ENCODE data around the gene NPTXR.
"Not testable (repeated sequence)": the region's sequence is repeated elsewhere in the genome, so short reads cannot be mapped to it uniquely, and the experiment has no call there.

Gene NPTXR

GRCh38 chr22:38868286-38868721, 24.5 kb upstream of the NPTXR start:
- no peak for DNase-seq

GRCh38 chr22:38867471-38868285, 23.9 kb upstream of the NPTXR start:
- no peak for DNase-seq

DNA sequence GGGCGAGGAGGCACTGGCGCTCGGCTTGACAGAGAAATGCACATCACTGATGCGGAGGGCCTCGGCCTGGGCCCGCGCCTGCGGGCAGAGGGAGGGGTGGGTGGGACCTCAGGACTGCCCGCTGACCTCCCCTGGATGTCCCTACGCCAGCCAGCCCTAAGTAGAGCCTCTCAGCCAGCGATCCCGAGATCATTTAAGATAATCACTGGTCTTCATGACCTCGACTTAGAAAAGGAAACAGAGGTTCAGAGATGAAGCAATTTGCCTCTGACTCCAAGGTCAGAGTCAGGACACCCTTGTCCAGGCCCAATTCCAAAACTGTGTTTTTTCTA, 23.3 kb upstream of the NPTXR start:
- DNase-seq, result no peak

- no peak for DNase-seq
These were observed 22.7 kb upstream of the NPTXR start for GRCh38 chr22:38866399-38867123.

DNA sequence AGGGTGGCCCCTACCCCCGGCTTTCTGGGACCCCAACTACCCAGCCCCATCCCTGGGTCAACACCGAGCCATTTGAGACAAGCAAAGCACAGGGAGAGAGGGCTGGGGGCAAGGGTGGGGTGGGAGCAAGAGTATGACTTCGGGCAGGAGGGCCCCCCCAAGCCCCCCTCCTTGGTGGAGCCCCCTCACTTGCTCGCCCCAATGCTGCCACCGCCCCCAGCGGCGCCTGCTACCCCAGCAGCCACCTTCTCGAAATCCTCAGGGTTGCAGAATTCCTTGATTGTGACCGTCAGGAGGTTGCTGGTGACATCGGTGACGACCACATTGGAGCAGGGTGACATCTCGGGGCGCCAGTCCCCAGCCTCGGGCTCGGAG, 22.2 kb upstream of the NPTXR start:
- DNase-seq, result no peak

DNA sequence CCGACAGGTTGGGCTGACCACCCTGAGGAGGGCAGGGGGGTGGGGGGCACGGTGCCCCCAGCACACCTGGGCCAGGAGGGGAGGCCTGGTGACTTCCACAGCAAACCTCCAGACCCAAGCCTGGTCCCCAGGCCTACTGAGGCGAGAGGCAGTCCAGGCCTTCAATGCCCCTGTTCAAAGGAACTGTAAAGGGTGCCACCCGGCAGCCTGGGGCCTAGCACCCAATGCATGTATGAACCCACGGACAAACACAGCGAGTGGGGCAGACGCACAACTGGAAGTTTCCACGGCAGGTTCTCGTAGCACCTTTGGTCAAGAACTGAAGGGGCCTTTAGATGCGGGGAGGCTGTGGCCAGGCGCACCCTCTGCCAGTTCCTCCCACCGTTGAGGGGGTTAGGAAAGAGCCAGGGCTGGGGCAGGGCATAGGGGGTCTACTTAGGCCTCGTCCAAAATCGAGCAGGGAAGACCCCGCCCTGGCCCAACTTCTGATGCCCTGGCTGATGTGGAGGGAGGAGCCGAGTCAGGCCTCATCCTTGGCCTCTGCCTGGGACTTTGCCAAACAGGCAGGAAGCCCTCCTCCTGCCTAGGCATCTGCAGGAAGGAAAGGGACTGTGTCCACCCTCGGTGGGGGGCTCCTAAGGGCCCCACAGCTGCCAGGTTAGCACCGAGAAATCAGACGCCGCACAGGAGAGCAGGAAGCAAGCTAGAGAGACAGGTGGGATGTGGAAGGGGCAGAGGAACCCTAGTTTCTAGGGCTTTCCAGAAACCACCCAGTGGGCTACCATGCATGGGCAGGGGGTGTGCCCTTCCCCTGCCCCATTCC, 21.6 kb upstream of the NPTXR start:
- no peak for DNase-seq

GRCh38 chr22:38864361-38865191, 20.7 kb upstream of the NPTXR start:
- no peak for DNase-seq

- no peak for DNase-seq
These were observed 19.8 kb upstream of the NPTXR start for GRCh38 chr22:38863531-38864131.

DNA sequence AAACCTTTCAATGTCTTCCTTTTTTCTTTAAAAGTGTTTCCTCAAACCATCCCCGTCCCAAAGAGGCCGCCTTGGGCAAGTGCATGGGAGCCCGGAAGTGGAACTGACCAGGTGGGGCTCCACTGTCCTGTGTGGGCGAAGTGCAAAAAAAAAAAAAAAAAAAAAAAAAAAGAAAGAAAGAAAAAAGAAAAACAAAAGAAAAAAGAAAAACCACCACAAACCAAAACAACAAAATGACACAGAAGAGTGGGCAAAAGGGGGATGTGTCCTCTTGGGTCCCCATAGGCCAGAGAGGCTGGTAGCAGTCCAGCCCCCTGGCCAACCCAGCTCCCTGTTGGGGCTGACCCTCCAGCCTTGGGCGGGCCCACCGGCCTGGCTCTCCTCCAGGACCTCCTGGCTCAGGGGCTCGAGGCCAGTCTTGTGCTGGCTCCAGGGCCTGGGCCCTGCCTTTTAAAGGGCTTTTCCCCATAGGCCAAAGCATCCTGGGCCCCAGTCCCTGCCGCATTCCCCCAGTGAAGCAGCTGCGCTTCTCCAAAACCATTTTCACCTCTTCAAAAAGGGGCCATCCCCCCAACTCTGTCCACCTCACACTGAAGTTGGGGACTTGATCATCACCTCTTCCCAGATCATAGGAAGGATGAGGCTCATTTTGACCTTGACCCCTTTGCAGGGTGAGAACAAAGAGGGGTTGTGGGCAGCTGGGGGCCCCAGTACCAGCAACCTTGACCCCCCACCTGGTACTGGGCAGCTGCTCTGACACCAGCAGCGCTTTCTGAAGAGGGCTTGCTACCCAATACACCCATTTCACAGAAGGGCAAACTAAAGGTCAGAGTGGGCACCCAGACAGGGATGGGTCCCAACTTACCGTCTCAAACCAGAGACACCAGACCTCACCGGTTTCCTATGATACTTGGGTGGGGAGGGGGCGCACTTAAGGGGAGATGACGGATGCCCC, 18.8 kb upstream of the NPTXR start:
- DNase-seq, result no peak

DNA sequence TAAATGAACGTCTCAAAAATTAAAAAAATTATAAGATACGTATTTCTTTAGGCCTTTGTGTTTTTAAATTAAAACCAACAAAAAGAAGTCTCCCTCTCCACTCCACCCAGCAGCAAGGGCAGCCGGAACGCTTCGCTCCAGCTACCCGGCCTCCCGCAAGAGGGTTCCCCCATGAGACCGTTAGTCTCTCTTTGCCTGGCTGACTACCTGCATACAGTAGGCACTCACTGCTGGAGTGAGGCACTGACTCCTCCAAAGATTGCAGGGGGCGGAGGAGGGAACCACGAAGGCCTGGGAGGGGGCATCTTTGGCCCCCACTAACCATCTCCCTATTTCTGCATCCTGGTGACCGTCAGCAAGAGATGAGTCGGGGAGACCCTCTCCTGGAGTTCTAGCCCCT, 18.1 kb upstream of the NPTXR start:
- no peak for DNase-seq

DNA sequence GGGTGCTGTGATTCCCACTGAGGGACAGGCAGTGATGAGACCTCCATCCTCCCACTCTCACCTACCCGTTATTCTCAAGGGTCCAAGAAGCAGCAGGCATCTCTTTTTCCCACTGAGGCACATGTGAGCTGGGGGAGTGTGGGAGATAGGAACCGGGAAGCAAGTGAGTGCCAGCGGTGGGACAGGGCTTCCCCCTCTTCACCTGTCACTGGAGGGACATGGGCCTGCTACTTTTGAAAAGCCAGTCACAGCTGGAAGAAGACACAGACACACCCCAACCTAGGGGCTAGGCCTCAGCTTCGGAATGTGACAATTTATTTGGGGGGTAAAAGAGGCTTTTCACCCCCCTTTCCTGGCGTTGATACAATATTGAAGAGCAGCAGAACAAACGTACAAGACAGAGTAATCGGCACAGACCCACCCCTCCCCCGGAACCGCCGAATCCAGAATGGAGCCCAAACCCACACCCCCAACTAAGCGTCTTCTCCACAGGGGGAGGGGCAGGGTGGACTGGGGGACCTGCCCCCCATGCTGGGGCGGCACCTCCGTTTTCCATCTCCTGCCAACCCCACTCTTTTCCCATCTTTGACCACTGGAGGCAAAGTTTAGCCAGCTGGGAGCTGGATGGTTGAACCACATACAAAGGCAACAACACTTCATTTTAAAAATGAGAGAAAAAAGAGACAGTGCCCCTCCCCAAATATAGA, 17.5 kb upstream of the NPTXR start:
- DNase-seq, result no peak

- DNase-seq, result no peak
These were observed 16.7 kb upstream of the NPTXR start for GRCh38 chr22:38860283-38861169.

GRCh38 chr22:38859581-38860282, 15.9 kb upstream of the NPTXR start:
- no peak for DNase-seq

- no peak for DNase-seq
These were observed 14.7 kb upstream of the NPTXR start for GRCh38 chr22:38858492-38858891.

DNA sequence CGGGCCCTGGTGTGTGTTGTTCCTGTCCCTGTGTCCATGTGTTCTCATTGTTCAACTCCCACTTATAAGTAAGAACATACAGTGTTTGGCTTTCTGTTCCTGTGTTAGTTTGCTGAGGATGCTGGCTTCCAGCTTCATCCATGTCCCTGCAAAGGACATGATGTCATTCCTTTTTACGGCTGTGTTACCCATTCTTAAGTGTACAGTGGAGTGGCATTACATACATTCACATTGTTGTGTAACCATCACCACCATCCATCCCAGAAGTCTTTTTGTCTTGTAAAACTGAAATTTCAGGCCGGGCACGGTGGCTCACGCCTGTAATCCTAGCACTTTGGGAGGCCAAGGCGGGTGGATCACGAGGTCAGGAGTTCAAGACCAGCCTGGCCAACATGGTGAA, 10.6 kb upstream of the NPTXR start:
- not testable (repeated sequence) for DNase-seq

DNA sequence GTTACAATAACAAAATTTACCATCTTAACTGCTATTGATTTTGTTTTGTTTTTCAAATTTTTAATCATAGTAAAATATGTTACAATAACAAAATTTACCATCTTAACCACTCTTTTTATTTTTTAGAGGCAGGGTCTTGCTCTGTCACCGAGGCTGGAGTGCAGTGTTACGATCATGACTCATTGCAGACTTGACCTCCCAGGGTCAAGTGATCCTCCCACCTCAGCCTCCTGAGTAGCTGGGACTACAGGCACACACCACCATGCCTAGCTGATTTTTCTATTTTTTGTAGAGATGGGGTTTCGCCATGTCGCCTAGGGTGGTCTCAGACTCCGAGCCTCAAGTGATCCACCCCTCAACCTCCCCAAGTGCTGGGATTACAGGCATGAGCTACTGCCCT, 10.1 kb upstream of the NPTXR start:
- not testable (repeated sequence) for DNase-seq

DNA sequence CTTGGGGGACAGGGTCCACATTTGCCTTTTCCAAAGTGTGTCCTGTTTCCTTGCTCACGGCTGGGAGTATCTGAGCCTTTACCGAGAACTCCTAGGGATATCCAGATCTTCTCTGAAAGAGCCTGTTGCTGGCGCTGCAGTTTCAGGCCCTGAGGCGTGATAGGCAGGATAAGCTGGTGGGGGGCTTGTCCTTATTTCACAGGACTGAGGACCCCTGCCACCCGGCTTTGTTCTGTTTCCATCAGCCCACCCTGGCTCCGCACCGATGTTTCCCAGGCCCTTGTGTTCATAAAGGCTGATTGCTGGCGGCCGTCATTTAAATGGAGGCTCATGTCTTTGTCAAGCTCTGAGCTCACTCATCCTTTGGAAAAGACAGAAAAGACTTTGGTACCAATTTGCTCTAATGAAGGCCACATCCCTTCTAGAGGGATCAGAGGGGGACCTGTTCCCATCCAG, 9.4 kb upstream of the NPTXR start:
- no peak for DNase-seq

DNA sequence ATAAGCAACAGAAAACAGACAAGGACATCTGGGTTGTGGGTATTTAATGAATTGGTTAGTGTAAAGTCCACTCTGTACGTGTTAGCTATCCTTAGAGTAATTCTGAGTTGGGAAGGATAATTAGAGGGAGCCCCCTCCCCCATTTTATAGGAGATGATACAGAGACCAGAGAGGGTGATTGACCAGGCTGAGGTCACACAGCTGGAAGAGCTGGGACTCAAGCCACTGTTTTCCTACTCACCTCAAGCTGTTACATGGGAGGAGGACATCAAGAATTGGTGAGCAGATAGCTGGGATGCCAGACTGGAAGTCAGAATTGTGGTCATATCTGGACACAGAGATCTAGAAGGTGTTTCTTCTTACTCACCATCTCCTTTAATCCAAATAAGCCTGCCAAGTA, 8.7 kb upstream of the NPTXR start:
- no peak for DNase-seq

Data from activated gamma-delta T cell (primary cell).